ENCODE results near the gene PRPF19. TPM values are rescaled to one million over a fixed set of nuclear protein-coding genes. Genes with fewer than 3 reads are reported as not detected.
A peak's percentile ranks its signal among the peaks of the same experiment; 100 is the strongest.

The PRPF19 gene
- total RNA-seq, 4 donors from 2014 or later = 50.2 to 73.6 (median 60.5) TPM

DNA sequence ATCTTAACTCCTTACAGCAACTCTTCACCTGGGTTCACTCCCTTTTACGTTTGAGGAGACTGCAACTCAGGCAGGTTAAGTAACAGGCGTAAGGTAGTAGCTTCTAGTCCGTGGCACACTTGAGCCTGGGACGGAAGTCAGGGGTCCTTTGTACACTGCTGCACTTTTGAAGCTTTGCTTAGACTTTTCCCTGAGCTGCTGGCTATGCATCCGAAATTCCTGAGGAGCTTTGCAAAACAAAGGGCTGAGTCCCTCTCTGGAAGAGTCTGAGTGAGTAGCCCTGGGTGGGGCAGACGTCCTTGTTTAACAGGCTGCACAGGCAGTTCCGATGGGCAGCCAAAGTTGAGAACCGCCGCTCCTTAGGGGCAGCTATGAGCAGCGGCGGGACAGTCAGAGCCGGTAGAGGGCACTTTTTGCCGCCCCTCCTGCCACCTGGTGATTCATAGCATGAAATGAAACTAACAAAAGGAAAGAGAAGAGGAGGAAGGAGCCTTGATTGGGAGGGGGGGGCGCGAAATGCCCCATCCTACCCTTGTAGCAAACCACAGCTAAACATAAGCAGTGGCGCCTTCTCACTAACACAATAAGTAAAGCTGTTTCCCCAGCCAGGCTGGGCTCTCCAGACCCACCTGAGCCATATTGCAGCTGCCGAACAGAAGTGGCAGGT, 9.0 kb upstream of the PRPF19 start:
- H3K36me3 ChIP-seq = peaks cover 0 to 8% of the 10 kb centered on the region in 2 donors
- 16 to 37% methylated on average over 2 to 6 of the region's 17 CpGs for WGBS, 2 donors (ENCODE audit: low coverage in 1 of 2)
- peak overlapping the region; percentile 93 to 97 (median 97) for H3K27ac ChIP-seq
- TF ChIP-seq POLR2A (IDR thresholded peaks at IDR 0.05) (no peak), CTCF (IDR thresholded peaks at IDR 0.05) (peak in 2 of 4 experiments; percentile 10 to 58), EP300 (IDR thresholded peaks at IDR 0.05) (no peak)
- peak; percentile 44 for ATAC-seq
- no peaks in the 10 kb centered on the region for H3K9me3 ChIP-seq
- H3K27me3 ChIP-seq = no peaks in the 10 kb centered on the region
- H3K4me3 ChIP-seq = peak overlapping the region; percentile 75 to 95
- H3K4me1 ChIP-seq = peaks cover 0 to 70% (median 20%) of the 10 kb centered on the region in 3 donors

DNA sequence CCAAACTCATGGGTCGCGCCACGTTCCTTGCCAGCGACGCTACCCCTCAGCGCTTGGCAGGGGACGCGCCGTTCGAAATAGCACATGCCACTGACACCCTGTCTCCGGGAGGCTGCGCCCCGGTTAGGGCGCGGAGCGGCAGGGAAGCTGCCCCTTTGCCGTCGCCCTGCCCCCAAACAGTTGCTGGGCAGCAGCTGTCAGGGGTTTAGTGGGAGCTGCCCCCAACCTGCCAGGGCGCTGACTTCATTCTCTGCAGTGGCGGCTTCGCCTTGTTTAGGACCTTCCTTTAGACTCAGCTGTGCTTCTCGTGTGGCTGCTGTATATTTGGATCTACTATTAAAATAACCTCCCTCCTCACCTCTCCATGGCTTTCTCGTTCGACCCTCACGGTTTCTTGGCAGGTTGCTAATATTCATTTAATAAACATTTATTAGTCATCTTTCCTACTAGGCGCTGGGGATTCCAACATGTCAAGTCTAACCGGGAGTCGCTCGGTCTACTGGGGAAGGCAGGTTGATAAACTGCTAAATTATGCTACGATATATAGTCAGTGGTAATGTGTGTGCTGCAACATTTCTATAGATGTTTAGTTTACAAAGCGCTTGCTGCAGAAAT, 8.4 kb upstream of the PRPF19 start:
- Histone ChIP-seq H3K4me3 (peak overlapping the region; percentile 75 to 95), H3K36me3 (peaks cover 0 to 2% of the 10 kb centered on the region in 2 donors), H3K27me3 (no peaks in the 10 kb centered on the region), H3K4me1 (peaks cover 0 to 64% (median 18%) of the 10 kb centered on the region in 3 donors), H3K9me3 (no peaks in the 10 kb centered on the region), H3K27ac (peak overlapping the region; percentile 93 to 97 (median 97))
- TF ChIP-seq CTCF (IDR thresholded peaks at IDR 0.05) (no peak), POLR2AphosphoS5 (IDR thresholded peaks at IDR 0.05) (no peak), EP300 (IDR thresholded peaks at IDR 0.05) (no peak), POLR2A (IDR thresholded peaks at IDR 0.05) (no peak)
- 0 to 2% methylated on average over 7 to 15 of the region's 31 CpGs for whole genome bisulfite sequencing, 2 donors (ENCODE audit: low coverage in 1 of 2)
- ATAC-seq = peak; percentile 35

DNA sequence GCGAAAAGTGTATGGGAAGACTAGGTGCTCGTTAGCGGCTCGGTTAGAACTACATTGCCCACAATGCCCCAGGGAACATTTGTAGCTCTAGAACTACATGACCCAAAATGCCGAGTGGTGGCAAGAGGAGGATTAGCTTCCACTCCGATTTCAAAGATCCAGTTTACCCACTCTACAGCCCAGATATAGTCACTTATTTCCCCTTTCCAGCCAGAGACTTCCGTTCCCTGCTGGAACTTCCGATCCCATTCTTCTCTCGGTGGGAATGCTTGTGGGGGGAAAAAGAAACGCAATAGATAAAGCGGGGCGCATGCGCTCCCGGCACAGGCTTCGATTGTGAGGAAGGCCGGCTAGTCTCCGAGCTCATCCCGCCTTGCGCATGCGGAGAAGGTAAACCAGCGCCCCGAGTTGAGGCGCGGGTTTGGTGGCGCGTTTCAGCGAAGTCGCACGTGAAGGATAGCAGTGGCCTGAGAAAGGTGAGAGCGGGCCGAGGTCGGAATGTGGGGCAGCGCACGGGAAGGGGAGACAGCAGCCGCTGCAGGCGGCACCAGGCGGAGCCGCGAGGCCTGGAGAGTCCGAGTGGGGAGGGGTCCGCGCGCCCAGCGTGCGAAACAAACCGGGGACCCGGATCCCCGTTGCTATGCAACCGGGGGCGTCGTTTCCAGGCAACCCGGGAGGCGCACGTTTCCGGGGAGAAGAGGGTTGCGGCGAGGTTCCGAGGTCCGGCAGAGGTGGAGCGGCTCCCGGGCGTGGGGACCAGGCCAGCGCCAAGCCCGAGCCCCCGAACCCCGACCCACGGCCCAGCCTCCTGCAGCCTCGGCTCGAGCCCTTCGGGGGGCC, 7.6 kb upstream of the PRPF19 start, which contains the start of gene TMEM109:
Gene TMEM109, plus strand, starts transcription at position 366 of the 840 bp plus-strand sequence. CDS start 5,536 bp downstream, outside the sequence.
- H3K9me3 ChIP-seq = no peaks in the 10 kb centered on the region

More for the DNA sequence above, 7.6 kb upstream of the PRPF19 start, which contains the start of gene TMEM109:
- Histone ChIP-seq H3K27ac (peak within 1 kb of the TSS; percentile 93 to 97 (median 97)), H3K27me3 (no peaks in the 10 kb centered on the region), H3K4me3 (peak within 1 kb of the TSS; percentile 75 to 95), H3K4me1 (peaks cover 0 to 56% (median 16%) of the 10 kb centered on the region in 3 donors), H3K36me3 (no peaks in the 10 kb centered on the region)
- TF ChIP-seq EP300 (IDR thresholded peaks at IDR 0.05) = no peak
- peak; percentile 49 for TF ChIP-seq POLR2AphosphoS5 (IDR thresholded peaks at IDR 0.05)
- TF ChIP-seq POLR2A (IDR thresholded peaks at IDR 0.05) = peak; percentile 16 to 44
- TF ChIP-seq CTCF (IDR thresholded peaks at IDR 0.05) = peak in 1 of 4 experiments; percentile 33
- peak; percentile 89 for ATAC-seq
- WGBS, 2 donors (ENCODE audit: low coverage in 1 of 2) = 0% methylated on average over 7 to 16 of the region's 70 CpGs

All from gastroesophageal sphincter (tissue), 4 donors.